Measurements from ENCODE around the gene DYNLRB2. TPM values are rescaled to one million over a fixed set of nuclear protein-coding genes. Genes with fewer than 3 reads are reported as not detected.
A peak's percentile ranks its signal among the peaks of the same experiment; 100 is the strongest.

DYNLRB2 gene
- total RNA-seq, 1 donor from 2014 or later: not detected

GRCh38 chr16:80554033-80554432 is 13.2 kb downstream of the DYNLRB2 start:
- no peak for ATAC-seq

GRCh38 chr16:80556481-80556880 is 15.7 kb downstream of the DYNLRB2 start:
- ATAC-seq: no peak

GRCh38 chr16:80557037-80557436 is 16.2 kb downstream of the DYNLRB2 start:
- no peak for ATAC-seq

GRCh38 chr16:80559369-80559768 is 18.6 kb downstream of the DYNLRB2 start:
- ATAC-seq: no peak

- ATAC-seq: no peak
Measured at GRCh38 chr16:80563066-80563465, 22.3 kb downstream of the DYNLRB2 start.

GRCh38 chr16:80564394-80564793 is 23.6 kb downstream of the DYNLRB2 start:
- ATAC-seq: no peak

GRCh38 chr16:80569440-80570105 is 28.8 kb downstream of the DYNLRB2 start:
- ATAC-seq: peak; percentile 77

- no peak for ATAC-seq
Measured at GRCh38 chr16:80570106-80570478, 29.3 kb downstream of the DYNLRB2 start.

- no peak for ATAC-seq
Measured at GRCh38 chr16:80573700-80574120, 32.9 kb downstream of the DYNLRB2 start.

GRCh38 chr16:80576343-80576912 is 35.6 kb downstream of the DYNLRB2 start:
- ATAC-seq: no peak

GRCh38 chr16:80577485-80578280 is 36.9 kb downstream of the DYNLRB2 start:
- ATAC-seq: no peak

- ATAC-seq: no peak
Measured at GRCh38 chr16:80580109-80580832, 39.5 kb downstream of the DYNLRB2 start.

GRCh38 chr16:80583466-80583865 is 42.7 kb downstream of the DYNLRB2 start:
- no peak for ATAC-seq

- ATAC-seq: no peak
Measured at GRCh38 chr16:80585764-80586163, 45.0 kb downstream of the DYNLRB2 start.

GRCh38 chr16:80586476-80586875 is 45.7 kb downstream of the DYNLRB2 start:
- no peak for ATAC-seq

- ATAC-seq: no peak
Measured at GRCh38 chr16:80587071-80587470, 46.3 kb downstream of the DYNLRB2 start.

- no peak for ATAC-seq
Measured at GRCh38 chr16:80591071-80591915, 50.5 kb downstream of the DYNLRB2 start.

GRCh38 chr16:80592273-80592672 is 51.5 kb downstream of the DYNLRB2 start:
- no peak for ATAC-seq

GRCh38 chr16:80594756-80595155 is 54.0 kb downstream of the DYNLRB2 start:
- no peak for ATAC-seq

- ATAC-seq: no peak
Measured at GRCh38 chr16:80596507-80597207, 55.9 kb downstream of the DYNLRB2 start.

- no peak for ATAC-seq
Measured at GRCh38 chr16:80599466-80599865, 58.7 kb downstream of the DYNLRB2 start.

Data from esophagus mucosa (tissue), 1 donor.